CD4-positive, alpha-beta T cell treated with Interleukin-10 for 1 hour (primary cell): ENCODE results near the gene NOP10.

Experiments
- DNase-seq: peaks from one replicate; pipeline ENCODE4 v3.0.0-alpha.2; 2020

NOP10 gene

GRCh38 chr15:34329006-34329405 lies 13.9 kb downstream of the NOP10 start:
- no peak for DNase-seq

- DNase-seq, result no peak
Observed at GRCh38 chr15:34327906-34328305, 15.0 kb downstream of the NOP10 start.

- no peak for DNase-seq
Observed at GRCh38 chr15:34325368-34325767, 17.6 kb downstream of the NOP10 start.

- no peak for DNase-seq
Observed at GRCh38 chr15:34324933-34325332, 18.0 kb downstream of the NOP10 start.

GRCh38 chr15:34323217-34323616 lies 19.7 kb downstream of the NOP10 start:
- DNase-seq, result no peak

GRCh38 chr15:34318277-34319079 lies 24.5 kb downstream of the NOP10 start:
- DNase-seq, result no peak

GRCh38 chr15:34314491-34315490 lies 28.1 kb downstream of the NOP10 start:
- DNase-seq, result no peak

- DNase-seq, result no peak
Observed at GRCh38 chr15:34311563-34311962, 31.4 kb downstream of the NOP10 start.

GRCh38 chr15:34304613-34305012 lies 38.3 kb downstream of the NOP10 start:
- DNase-seq, result no peak

GRCh38 chr15:34301058-34301457 lies 41.9 kb downstream of the NOP10 start:
- DNase-seq, result no peak

GRCh38 chr15:34297059-34297458 lies 45.9 kb downstream of the NOP10 start:
- DNase-seq, result no peak

- DNase-seq, result no peak
Observed at GRCh38 chr15:34292621-34293020, 50.3 kb downstream of the NOP10 start.
